ENCODE measurements around the gene DHX15.
A peak's percentile ranks its signal among the peaks of the same experiment; 100 is the strongest.

The DHX15 gene

DNA sequence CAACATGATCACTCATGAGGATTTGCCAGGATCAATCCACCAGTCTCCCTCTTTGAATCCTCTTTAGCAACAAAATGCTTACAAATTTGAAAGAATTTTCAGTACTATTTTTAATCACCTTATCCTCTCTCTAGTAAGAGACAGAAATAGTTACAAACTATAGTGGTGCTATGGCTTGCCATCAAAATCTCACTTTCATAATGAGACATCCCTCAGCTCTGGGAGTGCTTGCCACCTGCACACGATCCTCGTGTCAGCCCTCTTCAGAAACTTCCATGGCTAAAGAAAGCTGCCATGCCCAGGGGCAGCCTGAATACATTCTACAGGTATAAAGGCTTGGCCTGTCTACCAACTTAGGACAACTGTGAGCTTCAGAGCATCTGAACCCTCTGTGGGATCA lies 5.1 kb upstream of the DHX15 start:
- H3K9me3 ChIP-seq (ENCODE audit: control insufficient read depth, insufficient read depth, low read length) = peaks cover 17% of the 10 kb centered on the region
- peaks cover 6% of the 10 kb centered on the region; the same call in 1 of the 2 replicates for H3F3A ChIP-seq (ENCODE audit: control insufficient read depth, insufficient read depth)
- H3K79me2 ChIP-seq (ENCODE audit: control insufficient read depth, low read length) = peaks cover 10% of the 10 kb centered on the region
- no peak for TF ChIP-seq CTCF (IDR thresholded peaks at IDR 0.05; ENCODE audit: low read depth, low read length, poor library complexity, severe bottlenecking)
- no peak overlapping the region for H3K27ac ChIP-seq (ENCODE audit: low read depth, low read length)
- no peaks in the 10 kb centered on the region for H4K20me1 ChIP-seq (ENCODE audit: control insufficient read depth, insufficient read depth, low read depth, low read length)
- H3K9me2 ChIP-seq (replicated peaks; ENCODE audit: control insufficient read depth, low read length) = no peaks in the 10 kb centered on the region
- no peaks in the 10 kb centered on the region for H3K36me3 ChIP-seq (ENCODE audit: control insufficient read depth, low read length)
- no peak overlapping the region for H3K4me2 ChIP-seq (ENCODE audit: low read length)
- H3K4me3 ChIP-seq (ENCODE audit: low read length) = no peak overlapping the region
- peaks cover 21% of the 10 kb centered on the region for H3K4me1 ChIP-seq (ENCODE audit: control insufficient read depth, low read length)
- H3K27me3 ChIP-seq (ENCODE audit: control insufficient read depth, low read length) = 0 out of 2 replicates have a peak, but pooled peaks cover 3% of the 10 kb centered on the region

- Histone ChIP-seq H3K79me2 (ENCODE audit: control insufficient read depth, low read length) (peaks cover 20% of the 10 kb centered on the region), H3K27ac (ENCODE audit: low read depth, low read length) (no peak overlapping the region), H3K27me3 (ENCODE audit: control insufficient read depth, low read length) (0 out of 2 replicates have a peak, but pooled peaks cover 3% of the 10 kb centered on the region), H3K9me2 (replicated peaks; ENCODE audit: control insufficient read depth, low read length) (no peaks in the 10 kb centered on the region), H4K20me1 (ENCODE audit: control insufficient read depth, insufficient read depth, low read depth, low read length) (no peaks in the 10 kb centered on the region), H3K9me3 (ENCODE audit: control insufficient read depth, insufficient read depth, low read length) (peaks cover 17% of the 10 kb centered on the region), H3K4me3 (ENCODE audit: low read length) (no peak overlapping the region), H3K4me2 (ENCODE audit: low read length) (no peak overlapping the region), H3K4me1 (ENCODE audit: control insufficient read depth, low read length) (peaks cover 21% of the 10 kb centered on the region), H3K36me3 (ENCODE audit: control insufficient read depth, low read length) (peaks cover 8% of the 10 kb centered on the region), H3F3A (ENCODE audit: control insufficient read depth, insufficient read depth) (peaks cover 6% of the 10 kb centered on the region; the same call in 1 of the 2 replicates)
- no peak for TF ChIP-seq EZH2phosphoT487 (IDR thresholded peaks at IDR 0.05; ENCODE audit: borderline replicate concordance, low read length)
- TF ChIP-seq CTCF (IDR thresholded peaks at IDR 0.05; ENCODE audit: low read depth, low read length, poor library complexity, severe bottlenecking) = no peak
These were observed 4.0 kb upstream of the DHX15 start for GRCh38 chr4:24588216-24588954.

DNA sequence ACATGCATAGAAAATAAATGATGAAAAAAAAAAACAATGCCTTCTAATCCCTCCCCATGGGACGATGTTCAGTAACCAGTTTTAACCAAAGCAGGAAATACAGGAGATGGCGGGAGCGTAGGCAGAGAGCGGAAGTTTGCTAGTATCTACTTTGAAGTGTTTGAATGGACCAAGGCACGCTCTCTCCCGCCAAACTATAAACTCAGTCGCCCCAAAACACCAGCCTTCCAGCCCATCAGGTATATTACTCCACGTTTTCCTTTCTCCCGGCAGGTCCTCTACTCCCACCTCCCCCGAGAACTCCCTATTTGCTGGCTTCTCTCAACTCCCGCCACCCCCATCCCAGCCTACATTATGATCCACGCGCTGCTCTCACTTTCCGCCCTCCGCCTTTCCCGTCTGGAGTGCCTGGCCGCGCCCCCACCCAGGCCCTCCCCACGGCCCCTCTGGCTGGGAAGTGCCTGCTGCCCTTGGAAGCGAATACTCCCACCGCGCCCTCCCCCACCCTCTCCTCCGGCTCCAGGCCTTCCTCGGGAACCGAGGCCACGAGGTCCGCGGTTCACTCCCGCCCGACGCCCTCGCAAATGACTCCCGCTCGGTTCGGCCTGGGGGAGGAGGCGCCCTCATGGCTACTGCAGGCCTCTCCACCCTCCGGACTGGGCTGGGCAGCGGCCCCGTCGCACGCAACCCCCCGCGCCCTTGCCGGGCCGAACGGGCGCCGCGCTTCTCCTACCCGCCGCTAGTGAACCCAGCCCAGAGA lies 723 bp downstream of the DHX15 start:
- Histone ChIP-seq H3K4me3 (ENCODE audit: low read length) (peak overlapping the region; percentile 98), H3K4me2 (ENCODE audit: low read length) (peak overlapping the region; percentile 80), H3F3A (ENCODE audit: control insufficient read depth, insufficient read depth) (peaks cover 6% of the 10 kb centered on the region), H3K27ac (ENCODE audit: low read depth, low read length) (peak overlapping the region; percentile 68), H3K36me3 (ENCODE audit: control insufficient read depth, low read length) (peaks cover 54% of the 10 kb centered on the region), H3K9me3 (ENCODE audit: control insufficient read depth, insufficient read depth, low read length) (no peaks in the 10 kb centered on the region), H4K20me1 (ENCODE audit: control insufficient read depth, insufficient read depth, low read depth, low read length) (peaks cover 32% of the 10 kb centered on the region), H3K4me1 (ENCODE audit: control insufficient read depth, low read length) (peaks cover 62% of the 10 kb centered on the region), H3K27me3 (ENCODE audit: control insufficient read depth, low read length) (no peaks in the 10 kb centered on the region), H3K9me2 (replicated peaks; ENCODE audit: control insufficient read depth, low read length) (no peaks in the 10 kb centered on the region), H3K79me2 (ENCODE audit: control insufficient read depth, low read length) (peaks cover 68% of the 10 kb centered on the region)
- TF ChIP-seq EZH2phosphoT487 (IDR thresholded peaks at IDR 0.05; ENCODE audit: borderline replicate concordance, low read length) (no peak), CTCF (IDR thresholded peaks at IDR 0.05; ENCODE audit: low read depth, low read length, poor library complexity, severe bottlenecking) (no peak)
